Measurements from ENCODE around the gene MINAR1.

The MINAR1 gene

GRCh38 chr15:79472446-79472845 is 40.3 kb downstream of the MINAR1 start:
- Histone ChIP-seq H4K20me1 (ENCODE audit: insufficient read depth, low read length) (no peaks in the 10 kb centered on the region), H3K79me2 (ENCODE audit: low read length) (no peaks in the 10 kb centered on the region), H3K27ac (ENCODE audit: low read length) (no peak overlapping the region), H3K36me3 (replicated peaks; ENCODE audit: insufficient read depth, low read length) (no peaks in the 10 kb centered on the region), H3K9me3 (replicated peaks; ENCODE audit: insufficient read depth, low read length) (no peaks in the 10 kb centered on the region), H3K9ac (ENCODE audit: low read length) (no peak overlapping the region), H2AFZ (ENCODE audit: low read length) (no peak overlapping the region), H3K4me3 (ENCODE audit: low read length) (no peak overlapping the region), H3K27me3 (replicated peaks; ENCODE audit: insufficient read depth, low read length) (no peaks in the 10 kb centered on the region), H3K9me2 (replicated peaks; ENCODE audit: insufficient read depth, low read length) (no peaks in the 10 kb centered on the region), H3K4me2 (ENCODE audit: low read depth, low read length) (no peak overlapping the region), H3K4me1 (ENCODE audit: low read length) (no peaks in the 10 kb centered on the region), H3F3A (ENCODE audit: insufficient read depth, low read length) (no peaks in the 10 kb centered on the region)
- no peak for DNase-seq
- no peak for TF ChIP-seq EZH2 (optimal IDR thresholded peaks at IDR 0.05; ENCODE audit: low read depth, low read length)
- TF ChIP-seq, protein P1, sequence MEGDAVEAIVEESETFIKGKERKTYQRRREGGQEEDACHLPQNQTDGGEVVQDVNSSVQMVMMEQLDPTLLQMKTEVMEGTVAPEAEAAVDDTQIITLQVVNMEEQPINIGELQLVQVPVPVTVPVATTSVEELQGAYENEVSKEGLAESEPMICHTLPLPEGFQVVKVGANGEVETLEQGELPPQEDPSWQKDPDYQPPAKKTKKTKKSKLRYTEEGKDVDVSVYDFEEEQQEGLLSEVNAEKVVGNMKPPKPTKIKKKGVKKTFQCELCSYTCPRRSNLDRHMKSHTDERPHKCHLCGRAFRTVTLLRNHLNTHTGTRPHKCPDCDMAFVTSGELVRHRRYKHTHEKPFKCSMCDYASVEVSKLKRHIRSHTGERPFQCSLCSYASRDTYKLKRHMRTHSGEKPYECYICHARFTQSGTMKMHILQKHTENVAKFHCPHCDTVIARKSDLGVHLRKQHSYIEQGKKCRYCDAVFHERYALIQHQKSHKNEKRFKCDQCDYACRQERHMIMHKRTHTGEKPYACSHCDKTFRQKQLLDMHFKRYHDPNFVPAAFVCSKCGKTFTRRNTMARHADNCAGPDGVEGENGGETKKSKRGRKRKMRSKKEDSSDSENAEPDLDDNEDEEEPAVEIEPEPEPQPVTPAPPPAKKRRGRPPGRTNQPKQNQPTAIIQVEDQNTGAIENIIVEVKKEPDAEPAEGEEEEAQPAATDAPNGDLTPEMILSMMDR (IDR thresholded peaks at IDR 0.05; ENCODE audit: low read length): no peak
- TF ChIP-seq EZH2phosphoT487 (IDR thresholded peaks at IDR 0.05; ENCODE audit: low read length): no peak

DNA sequence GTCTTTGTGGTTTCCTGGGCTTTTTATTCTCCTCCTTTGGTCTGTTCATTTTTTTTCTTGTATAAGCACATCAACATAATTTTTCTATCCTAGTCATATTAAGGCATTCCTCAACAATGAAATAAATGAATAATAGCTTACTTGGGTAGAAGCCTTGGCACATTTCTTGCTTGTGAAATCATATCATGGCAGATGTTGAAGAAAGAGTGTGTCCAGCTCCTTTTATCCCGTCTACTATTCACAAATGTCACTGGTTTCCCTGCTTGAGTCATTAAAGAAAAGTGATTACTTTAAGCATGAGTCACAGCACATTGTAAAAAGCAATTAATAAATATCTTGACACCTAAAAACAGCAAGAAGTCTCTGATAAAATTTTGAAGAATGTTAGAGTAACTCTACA is 42.1 kb downstream of the MINAR1 start:
- H3K4me1 ChIP-seq (ENCODE audit: low read length): no peaks in the 10 kb centered on the region
- TF ChIP-seq EZH2 (optimal IDR thresholded peaks at IDR 0.05; ENCODE audit: low read depth, low read length) (no peak), EZH2phosphoT487 (IDR thresholded peaks at IDR 0.05; ENCODE audit: low read length) (no peak)
- TF ChIP-seq, protein P1 (IDR thresholded peaks at IDR 0.05; ENCODE audit: low read length): no peak

DNA sequence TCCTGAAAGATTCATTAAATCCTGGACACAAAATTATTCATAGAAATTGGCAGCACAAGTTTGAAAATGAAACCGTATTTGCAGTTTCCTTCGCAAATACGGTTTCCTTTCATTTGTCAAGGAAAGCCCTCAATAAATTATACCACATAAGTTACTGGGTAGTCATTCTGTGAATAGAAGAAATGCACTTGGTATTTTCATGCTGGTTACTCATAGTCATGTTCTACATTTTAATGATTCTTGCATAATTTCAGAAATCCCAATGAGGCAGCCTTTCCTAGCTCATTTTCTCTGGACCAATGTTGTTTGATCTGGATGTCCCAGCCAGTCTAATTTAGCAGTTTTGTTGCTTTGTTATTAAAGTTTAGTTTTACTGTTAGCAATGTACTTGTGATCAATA is 43.2 kb downstream of the MINAR1 start:
- Histone ChIP-seq H3K9ac (ENCODE audit: low read length) (no peak overlapping the region), H4K20me1 (ENCODE audit: insufficient read depth, low read length) (no peaks in the 10 kb centered on the region), H3F3A (ENCODE audit: insufficient read depth, low read length) (no peaks in the 10 kb centered on the region), H3K4me3 (ENCODE audit: low read length) (no peak overlapping the region), H3K9me2 (replicated peaks; ENCODE audit: insufficient read depth, low read length) (no peaks in the 10 kb centered on the region), H2AFZ (ENCODE audit: low read length) (no peak overlapping the region), H3K4me2 (ENCODE audit: low read depth, low read length) (no peak overlapping the region), H3K27ac (ENCODE audit: low read length) (no peak overlapping the region), H3K4me1 (ENCODE audit: low read length) (no peaks in the 10 kb centered on the region), H3K27me3 (replicated peaks; ENCODE audit: insufficient read depth, low read length) (no peaks in the 10 kb centered on the region), H3K9me3 (replicated peaks; ENCODE audit: insufficient read depth, low read length) (no peaks in the 10 kb centered on the region), H3K36me3 (replicated peaks; ENCODE audit: insufficient read depth, low read length) (no peaks in the 10 kb centered on the region), H3K79me2 (ENCODE audit: low read length) (no peaks in the 10 kb centered on the region)
- TF ChIP-seq EZH2phosphoT487 (IDR thresholded peaks at IDR 0.05; ENCODE audit: low read length): no peak
- TF ChIP-seq, protein P1 (IDR thresholded peaks at IDR 0.05; ENCODE audit: low read length): no peak
- TF ChIP-seq EZH2 (optimal IDR thresholded peaks at IDR 0.05; ENCODE audit: low read depth, low read length): no peak
- no peak for DNase-seq

More for the DNA sequence above, 42.1 kb downstream of the MINAR1 start:
- DNase-seq: no peak
- no peaks in the 10 kb centered on the region for H4K20me1 ChIP-seq (ENCODE audit: insufficient read depth, low read length)
- H3K27ac ChIP-seq (ENCODE audit: low read length): no peak overlapping the region
- no peaks in the 10 kb centered on the region for H3F3A ChIP-seq (ENCODE audit: insufficient read depth, low read length)
- no peak overlapping the region for H3K9ac ChIP-seq (ENCODE audit: low read length)
- no peak overlapping the region for H2AFZ ChIP-seq (ENCODE audit: low read length)
- no peaks in the 10 kb centered on the region for H3K9me2 ChIP-seq (replicated peaks; ENCODE audit: insufficient read depth, low read length)
- no peak overlapping the region for H3K4me2 ChIP-seq (ENCODE audit: low read depth, low read length)
- no peak overlapping the region for H3K4me3 ChIP-seq (ENCODE audit: low read length)
- no peaks in the 10 kb centered on the region for H3K36me3 ChIP-seq (replicated peaks; ENCODE audit: insufficient read depth, low read length)
- no peaks in the 10 kb centered on the region for H3K9me3 ChIP-seq (replicated peaks; ENCODE audit: insufficient read depth, low read length)
- no peaks in the 10 kb centered on the region for H3K79me2 ChIP-seq (ENCODE audit: low read length)
- H3K27me3 ChIP-seq (replicated peaks; ENCODE audit: insufficient read depth, low read length): no peaks in the 10 kb centered on the region

Measured in MM.1S (cell line).